Panc1 (cell line): Measurements from ENCODE around the gene CREB5. TPM values are rescaled to one million over a fixed set of nuclear protein-coding genes. Genes with fewer than 3 reads are reported as not detected.

Experiments
- ATAC-seq: fragments of 200-7000 bp; cut with Tn5 transposase; 2 replicates; pipeline ENCODE4 v1.9.1; 2020; ENCODE audit warnings: mild to moderate bottlenecking, moderate library complexity
- BruUV-seq: library from RNA; stranded (reverse); fragments of 400-500 nt; replicated peaks from 2 replicates; lab custom pipeline; 2021; lab: Mats Ljungman, UMichigan
- CTCF ChIA-PET: fragments of 300-600 bp; sonication (Branson Sonifier 250); formaldehyde crosslinking; loops from one replicate; lab custom pipeline; 2022; ENCODE audit warnings: antibody characterized with exemption; lab: Charles Lee
- POLR2A ChIA-PET: fragments of 300-600 bp; sonication (Branson Sonifier 250); formaldehyde crosslinking; loops from one replicate; lab custom pipeline; 2022; ENCODE audit warnings: antibody characterized with exemption; lab: Charles Lee
- DNase-seq: peaks from one replicate; pipeline ENCODE4 v3.0.0-alpha.2; 2010; ENCODE audit warnings: low read depth, low spot score
- H3K27ac ChIP-seq: 2 replicates; pipeline ENCODE4 v1.5.1; 2011; ENCODE audit warnings: mild to moderate bottlenecking, low read length, inconsistent platforms
- H3K27me3 ChIP-seq: fragments of 200-500 bp; sonication (Bioruptor generic); 2 replicates; pipeline ENCODE4 v1.6.0; 2014; ENCODE audit warnings: low read length, inconsistent platforms; ENCODE audit not compliant: control insufficient read depth, insufficient read depth
- H3K36me3 ChIP-seq: fragments of 200-500 bp; sonication (Bioruptor generic); 2 replicates; pipeline ENCODE4 v1.5.1; 2014; ENCODE audit warnings: inconsistent platforms, mild to moderate bottlenecking, low read length, moderate library complexity; ENCODE audit not compliant: control insufficient read depth, insufficient read depth
- H3K4me1 ChIP-seq: 2 replicates; pipeline ENCODE4 v1.5.1; 2011; ENCODE audit warnings: inconsistent platforms, mild to moderate bottlenecking, low read length, moderate library complexity; ENCODE audit not compliant: control insufficient read depth, insufficient read depth
- H3K4me3 ChIP-seq, 2 experiments: 2 replicates each; pipeline ENCODE4 v1.5.1; 2011 to 2012; ENCODE audit warnings: low read depth in 2 of 2, low read length in 2 of 2, mild to moderate bottlenecking in 2 of 2, inconsistent platforms in 1 of 2, moderate library complexity in 1 of 2
- H3K9me3 ChIP-seq: fragments of 200-500 bp; sonication (Bioruptor generic); 2 replicates; pipeline ENCODE4 v1.5.1; 2014; ENCODE audit warnings: low read depth, mild to moderate bottlenecking, inconsistent platforms, low read length, moderate library complexity; ENCODE audit not compliant: control insufficient read depth, insufficient read depth
- POLR2AphosphoS5 ChIP-seq: IDR thresholded peaks from 2 replicates; pipeline ENCODE4 v1.6.1; 2012; ENCODE audit warnings: mild to moderate bottlenecking, low read depth, low read length, moderate library complexity
- SIN3A ChIP-seq: IDR thresholded peaks from 2 replicates; pipeline ENCODE4 v1.6.1; 2012; ENCODE audit warnings: low read depth, mild to moderate bottlenecking, low read length, moderate library complexity, borderline replicate concordance; ENCODE audit not compliant: insufficient read depth
- TCF7L2 ChIP-seq: IDR thresholded peaks from 2 replicates; pipeline ENCODE4 v1.6.1; 2011; ENCODE audit warnings: mild to moderate bottlenecking, low read depth, low read length, inconsistent platforms
- in situ Hi-C: cut with HindIII; loops from 2 replicates; pipeline ENCODE4 v1.10.0; 2016; ENCODE audit warnings: low sequenced_read_pairs, low pct_unique_long_range_greater_than_20kb
- intact Hi-C: fragments of 100-400 bp; cut with micrococcal nuclease; formaldehyde crosslinking; loops from one replicate; pipeline ENCODE4 v1.10.0; 2022; ENCODE audit not compliant: unreplicated experiment
- total RNA-seq: library from RNA; stranded (reverse); gene quantifications from one replicate; pipeline ENCODE4 v1.2.1, GENCODE V29; 2021; ENCODE audit not compliant: unreplicated experiment
- TF ChIP-seq, protein P1 (sequence below): fragments of 450-650 bp; IDR thresholded peaks from 2 replicates; pipeline ENCODE4 v1.5.1; 2017; ENCODE audit warnings: mild to moderate bottlenecking
- TF ChIP-seq, protein P2 (sequence below), 2 experiments: IDR thresholded peaks; 2 replicates each; pipeline ENCODE4 v1.6.1; 2011 to 2012; ENCODE audit warnings: low read depth in 2 of 2, control low read depth in 1 of 2, low read length in 1 of 2, mild to moderate bottlenecking in 1 of 2, moderate library complexity in 1 of 2; ENCODE audit not compliant: insufficient read depth in 1 of 2

Gene CREB5
- total RNA-seq, 1 experiment from 2014 or later = 3.1 TPM

DNA sequence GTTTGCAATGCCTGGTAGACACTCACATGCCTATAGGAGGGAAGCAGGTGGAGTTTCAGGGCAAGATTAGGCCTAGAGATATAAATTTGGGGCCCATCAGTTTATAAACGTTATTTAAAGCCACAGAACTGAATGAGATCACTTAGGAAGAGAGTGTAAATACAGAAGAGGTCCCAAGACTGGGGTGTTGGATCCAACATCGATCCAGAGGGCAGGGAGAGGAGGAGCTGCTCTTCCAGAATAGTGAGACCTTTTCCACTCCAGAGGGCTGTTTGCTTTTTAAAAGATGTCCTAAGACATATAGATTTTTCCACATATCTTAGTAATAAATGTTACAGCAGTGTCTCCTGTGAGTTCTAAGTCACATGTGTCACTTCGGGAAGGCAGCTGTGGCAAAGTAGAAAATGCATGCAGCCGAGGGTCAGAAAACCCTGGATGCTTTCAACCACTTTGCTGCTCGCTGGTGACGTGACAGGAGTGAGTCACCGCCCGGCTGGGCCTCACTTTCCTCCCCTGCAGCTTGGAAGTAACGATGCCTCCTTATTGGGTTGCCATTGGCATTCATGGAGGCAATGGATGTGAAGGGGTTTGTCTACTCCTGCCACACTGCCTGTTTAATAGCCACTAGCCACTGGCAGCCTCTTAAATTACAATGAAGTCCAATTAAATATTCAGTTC, 450.4 kb downstream of the CREB5 start:
- CTCF ChIA-PET = no interaction called here
- in situ Hi-C loops = no loop called here
- no peak for ATAC-seq

DNA sequence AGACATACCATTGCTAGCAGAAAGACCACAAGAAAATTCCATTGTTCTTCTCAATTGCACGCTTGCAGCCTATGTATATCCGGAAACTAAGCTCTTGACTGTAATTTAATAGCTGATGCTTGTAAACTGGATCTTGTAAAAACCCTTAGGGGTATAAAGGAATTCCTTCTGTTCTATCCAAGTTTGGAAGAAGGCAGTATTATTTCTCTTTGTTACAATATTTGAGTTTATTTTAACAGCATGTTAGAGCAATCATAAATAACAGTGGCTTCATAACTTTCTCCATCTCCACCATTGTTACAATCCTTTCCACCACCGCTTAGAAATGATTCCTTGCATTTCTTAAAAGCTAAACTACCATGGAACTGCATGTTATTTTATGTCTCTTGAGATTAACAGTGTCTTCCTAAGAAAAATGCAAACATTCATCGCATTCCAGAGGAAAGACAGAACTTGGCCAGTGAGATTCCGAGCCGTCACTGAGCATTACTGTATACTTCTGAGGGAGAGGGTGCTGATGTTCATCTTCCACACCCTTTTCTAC, 453.4 kb downstream of the CREB5 start:
- peaks cover 19% of the 10 kb centered on the region for H3K27me3 ChIP-seq
- H3K27ac ChIP-seq = no peak overlapping the region
- no peak for ATAC-seq
- no TSS peak for BruUV-seq
- H3K4me3 ChIP-seq = no peak overlapping the region
- no peaks in the 10 kb centered on the region for H3K9me3 ChIP-seq
- CTCF ChIA-PET = no interaction called here
- DNase-seq = no peak
- in situ Hi-C loops (no loop called here), intact Hi-C loops (no loop called here)
- H3K4me1 ChIP-seq = no peaks in the 10 kb centered on the region
- POLR2A ChIA-PET = no interaction called here
- no peaks in the 10 kb centered on the region for H3K36me3 ChIP-seq
- TF ChIP-seq, protein P1, sequence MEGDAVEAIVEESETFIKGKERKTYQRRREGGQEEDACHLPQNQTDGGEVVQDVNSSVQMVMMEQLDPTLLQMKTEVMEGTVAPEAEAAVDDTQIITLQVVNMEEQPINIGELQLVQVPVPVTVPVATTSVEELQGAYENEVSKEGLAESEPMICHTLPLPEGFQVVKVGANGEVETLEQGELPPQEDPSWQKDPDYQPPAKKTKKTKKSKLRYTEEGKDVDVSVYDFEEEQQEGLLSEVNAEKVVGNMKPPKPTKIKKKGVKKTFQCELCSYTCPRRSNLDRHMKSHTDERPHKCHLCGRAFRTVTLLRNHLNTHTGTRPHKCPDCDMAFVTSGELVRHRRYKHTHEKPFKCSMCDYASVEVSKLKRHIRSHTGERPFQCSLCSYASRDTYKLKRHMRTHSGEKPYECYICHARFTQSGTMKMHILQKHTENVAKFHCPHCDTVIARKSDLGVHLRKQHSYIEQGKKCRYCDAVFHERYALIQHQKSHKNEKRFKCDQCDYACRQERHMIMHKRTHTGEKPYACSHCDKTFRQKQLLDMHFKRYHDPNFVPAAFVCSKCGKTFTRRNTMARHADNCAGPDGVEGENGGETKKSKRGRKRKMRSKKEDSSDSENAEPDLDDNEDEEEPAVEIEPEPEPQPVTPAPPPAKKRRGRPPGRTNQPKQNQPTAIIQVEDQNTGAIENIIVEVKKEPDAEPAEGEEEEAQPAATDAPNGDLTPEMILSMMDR = no peak
- TF ChIP-seq, protein P2, sequence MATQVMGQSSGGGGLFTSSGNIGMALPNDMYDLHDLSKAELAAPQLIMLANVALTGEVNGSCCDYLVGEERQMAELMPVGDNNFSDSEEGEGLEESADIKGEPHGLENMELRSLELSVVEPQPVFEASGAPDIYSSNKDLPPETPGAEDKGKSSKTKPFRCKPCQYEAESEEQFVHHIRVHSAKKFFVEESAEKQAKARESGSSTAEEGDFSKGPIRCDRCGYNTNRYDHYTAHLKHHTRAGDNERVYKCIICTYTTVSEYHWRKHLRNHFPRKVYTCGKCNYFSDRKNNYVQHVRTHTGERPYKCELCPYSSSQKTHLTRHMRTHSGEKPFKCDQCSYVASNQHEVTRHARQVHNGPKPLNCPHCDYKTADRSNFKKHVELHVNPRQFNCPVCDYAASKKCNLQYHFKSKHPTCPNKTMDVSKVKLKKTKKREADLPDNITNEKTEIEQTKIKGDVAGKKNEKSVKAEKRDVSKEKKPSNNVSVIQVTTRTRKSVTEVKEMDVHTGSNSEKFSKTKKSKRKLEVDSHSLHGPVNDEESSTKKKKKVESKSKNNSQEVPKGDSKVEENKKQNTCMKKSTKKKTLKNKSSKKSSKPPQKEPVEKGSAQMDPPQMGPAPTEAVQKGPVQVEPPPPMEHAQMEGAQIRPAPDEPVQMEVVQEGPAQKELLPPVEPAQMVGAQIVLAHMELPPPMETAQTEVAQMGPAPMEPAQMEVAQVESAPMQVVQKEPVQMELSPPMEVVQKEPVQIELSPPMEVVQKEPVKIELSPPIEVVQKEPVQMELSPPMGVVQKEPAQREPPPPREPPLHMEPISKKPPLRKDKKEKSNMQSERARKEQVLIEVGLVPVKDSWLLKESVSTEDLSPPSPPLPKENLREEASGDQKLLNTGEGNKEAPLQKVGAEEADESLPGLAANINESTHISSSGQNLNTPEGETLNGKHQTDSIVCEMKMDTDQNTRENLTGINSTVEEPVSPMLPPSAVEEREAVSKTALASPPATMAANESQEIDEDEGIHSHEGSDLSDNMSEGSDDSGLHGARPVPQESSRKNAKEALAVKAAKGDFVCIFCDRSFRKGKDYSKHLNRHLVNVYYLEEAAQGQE (IDR thresholded peaks at IDR 0.05; ENCODE audit: insufficient read depth in 1 of 2, low read depth in 2 of 2, low read length in 1 of 2) = no peak
- no peak for TF ChIP-seq SIN3A

More for the DNA sequence above, 450.4 kb downstream of the CREB5 start:
- H3K4me3 ChIP-seq = no peak overlapping the region
- peaks cover 10% of the 10 kb centered on the region for H3K27me3 ChIP-seq
- TF ChIP-seq, protein P1 = no peak
- TF ChIP-seq POLR2AphosphoS5 (no peak), TCF7L2 (no peak), SIN3A (no peak)
- TF ChIP-seq, protein P2 (IDR thresholded peaks at IDR 0.05; ENCODE audit: insufficient read depth in 1 of 2, low read depth in 2 of 2, low read length in 1 of 2) = no peak
- H3K27ac ChIP-seq = no peak overlapping the region
- POLR2A ChIA-PET = no interaction called here
- intact Hi-C loops = no loop called here
- BruUV-seq = no TSS peak
- no peak for DNase-seq
- H3K36me3 ChIP-seq = no peaks in the 10 kb centered on the region
- no peaks in the 10 kb centered on the region for H3K9me3 ChIP-seq
- H3K4me1 ChIP-seq = no peaks in the 10 kb centered on the region
